ENCODE results near the gene EPHA7.

Gene EPHA7

DNA sequence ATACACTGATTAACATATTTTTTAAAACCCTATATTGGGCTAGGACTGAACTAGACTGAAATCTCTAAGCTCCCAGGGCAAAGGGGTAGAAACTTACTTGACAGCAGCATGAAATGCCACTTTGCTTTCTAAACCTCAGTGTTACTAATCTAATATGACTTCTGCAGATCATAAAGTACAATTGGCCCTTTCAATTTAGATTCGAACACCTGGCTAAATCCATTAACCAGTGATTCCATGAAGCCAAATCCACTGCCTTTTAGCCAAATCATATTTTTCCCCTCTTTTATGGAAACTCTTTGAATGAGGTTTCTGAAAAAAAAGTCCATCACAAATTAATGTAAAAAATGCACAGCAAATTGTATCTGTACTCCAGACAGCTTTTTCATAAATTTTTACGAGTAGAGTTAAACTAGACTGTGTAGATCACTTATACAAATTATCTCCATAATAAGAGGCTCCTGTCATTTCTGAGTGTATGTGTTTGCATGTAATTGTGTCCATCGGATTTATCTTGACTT is 25.7 kb downstream of the EPHA7 start:
- H3K4me3 ChIP-seq (ENCODE audit: low read depth, low read length): no peak overlapping the region
- TF ChIP-seq, protein P1, sequence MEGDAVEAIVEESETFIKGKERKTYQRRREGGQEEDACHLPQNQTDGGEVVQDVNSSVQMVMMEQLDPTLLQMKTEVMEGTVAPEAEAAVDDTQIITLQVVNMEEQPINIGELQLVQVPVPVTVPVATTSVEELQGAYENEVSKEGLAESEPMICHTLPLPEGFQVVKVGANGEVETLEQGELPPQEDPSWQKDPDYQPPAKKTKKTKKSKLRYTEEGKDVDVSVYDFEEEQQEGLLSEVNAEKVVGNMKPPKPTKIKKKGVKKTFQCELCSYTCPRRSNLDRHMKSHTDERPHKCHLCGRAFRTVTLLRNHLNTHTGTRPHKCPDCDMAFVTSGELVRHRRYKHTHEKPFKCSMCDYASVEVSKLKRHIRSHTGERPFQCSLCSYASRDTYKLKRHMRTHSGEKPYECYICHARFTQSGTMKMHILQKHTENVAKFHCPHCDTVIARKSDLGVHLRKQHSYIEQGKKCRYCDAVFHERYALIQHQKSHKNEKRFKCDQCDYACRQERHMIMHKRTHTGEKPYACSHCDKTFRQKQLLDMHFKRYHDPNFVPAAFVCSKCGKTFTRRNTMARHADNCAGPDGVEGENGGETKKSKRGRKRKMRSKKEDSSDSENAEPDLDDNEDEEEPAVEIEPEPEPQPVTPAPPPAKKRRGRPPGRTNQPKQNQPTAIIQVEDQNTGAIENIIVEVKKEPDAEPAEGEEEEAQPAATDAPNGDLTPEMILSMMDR (IDR thresholded peaks at IDR 0.05; ENCODE audit: low read depth, low read length): no peak

DNA sequence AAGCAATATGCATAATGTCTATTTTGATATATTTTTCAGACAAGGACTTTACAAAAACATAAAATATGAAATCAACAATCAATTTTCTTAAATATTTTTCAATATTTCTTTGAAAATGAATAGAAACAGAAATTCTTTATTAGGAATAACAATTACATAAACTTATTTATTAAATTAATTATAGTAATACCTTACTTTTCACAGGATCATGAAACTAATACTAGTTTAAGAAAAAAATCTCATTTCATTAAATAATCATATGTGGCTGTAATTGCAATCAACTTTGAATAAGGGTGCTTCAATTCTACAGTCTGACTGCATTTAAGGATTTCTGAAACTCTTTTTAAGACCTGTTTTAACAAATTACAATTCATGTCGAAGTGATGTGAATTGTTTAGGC is 26.6 kb downstream of the EPHA7 start:
- TF ChIP-seq, protein P1 (IDR thresholded peaks at IDR 0.05; ENCODE audit: low read depth, low read length): no peak
- H3K4me3 ChIP-seq (ENCODE audit: low read depth, low read length): no peak overlapping the region

DNA sequence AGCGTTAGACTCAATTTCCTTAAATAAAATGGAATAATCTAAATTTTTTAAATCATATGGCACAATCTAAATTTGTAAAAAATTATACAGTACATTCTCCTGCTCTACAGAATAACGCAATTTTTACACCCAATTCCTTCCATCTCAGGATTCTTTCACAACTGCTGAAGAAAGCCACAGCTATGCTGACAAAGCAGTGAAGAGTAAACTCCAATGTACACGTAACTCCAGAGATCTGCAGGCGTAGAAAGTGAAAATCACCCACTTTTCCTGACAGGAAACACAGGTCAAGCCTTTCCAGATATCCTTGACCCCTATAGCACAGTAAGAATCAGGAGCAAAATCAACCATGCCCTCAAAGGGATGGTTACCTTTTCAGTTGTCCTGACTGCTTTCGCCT is 27.4 kb downstream of the EPHA7 start:
- TF ChIP-seq, protein P1 (IDR thresholded peaks at IDR 0.05; ENCODE audit: low read depth, low read length): no peak
- H3K4me3 ChIP-seq (ENCODE audit: low read depth, low read length): no peak overlapping the region

DNA sequence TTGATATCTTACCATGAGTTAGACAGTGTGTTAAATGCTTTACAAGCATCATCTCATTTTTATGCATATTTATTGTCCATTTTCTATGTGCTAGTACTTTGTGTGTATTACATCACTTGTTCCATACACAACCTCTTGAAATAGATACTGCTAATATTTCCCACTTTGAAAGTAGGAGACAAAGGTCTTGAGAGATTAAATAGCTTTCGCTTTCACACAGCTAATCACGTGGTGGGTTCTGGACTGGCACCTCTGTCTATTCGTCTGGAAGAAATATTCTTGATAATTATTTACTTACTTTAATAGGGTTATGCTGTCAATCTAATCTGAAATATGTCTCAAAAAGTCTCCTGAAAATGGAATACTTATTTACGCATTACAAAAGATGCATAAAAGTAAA is 30.2 kb downstream of the EPHA7 start:
- TF ChIP-seq, protein P1 (IDR thresholded peaks at IDR 0.05; ENCODE audit: low read depth, low read length): no peak

DNA sequence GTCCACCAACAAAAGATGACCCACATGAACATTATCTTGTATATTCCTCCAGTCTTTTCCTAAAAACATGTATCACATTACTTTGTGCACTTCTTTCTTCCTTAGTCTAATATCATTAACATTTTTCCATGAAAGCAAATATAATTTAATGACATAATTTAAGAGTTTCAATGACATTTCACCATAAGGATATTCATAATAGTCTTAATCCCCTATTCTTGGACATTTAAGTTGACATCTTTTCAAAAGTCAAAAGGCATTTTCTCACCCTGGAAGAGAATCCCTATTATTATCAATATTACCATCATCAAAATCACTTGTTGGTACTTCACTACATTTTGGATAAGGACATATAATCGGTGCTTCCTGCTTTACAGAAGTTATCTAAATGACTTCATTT is 31.3 kb downstream of the EPHA7 start:
- TF ChIP-seq, protein P1 (IDR thresholded peaks at IDR 0.05; ENCODE audit: low read depth, low read length): no peak
- H3K4me3 ChIP-seq (ENCODE audit: low read depth, low read length): no peak overlapping the region

More for the DNA sequence above, 30.2 kb downstream of the EPHA7 start:
- H3K4me3 ChIP-seq (ENCODE audit: low read depth, low read length): no peak overlapping the region

DNA sequence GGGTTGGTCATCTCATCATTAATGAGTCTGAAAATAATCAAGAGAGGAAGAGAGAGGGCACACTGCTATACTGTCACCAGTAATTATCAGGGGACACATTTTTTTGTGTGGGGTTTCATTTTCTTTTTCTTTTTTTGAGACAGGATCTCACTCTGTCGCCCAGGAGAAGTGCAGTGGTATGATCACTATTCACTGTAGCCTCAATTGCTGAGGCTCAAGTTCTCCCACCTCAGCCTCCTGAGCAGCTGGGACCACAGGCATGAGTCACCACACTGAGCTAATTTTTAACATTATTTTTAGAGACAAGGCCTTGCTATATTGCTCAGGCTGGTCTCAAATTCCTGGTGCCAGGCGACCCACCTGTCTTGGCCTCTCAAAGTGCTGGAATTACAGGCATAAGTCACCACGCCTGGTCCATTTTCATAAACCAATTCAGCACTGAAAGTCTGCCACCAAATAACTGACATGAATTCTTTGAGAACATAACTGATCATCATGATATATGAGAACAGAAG is 43.3 kb downstream of the EPHA7 start:
- no peak overlapping the region for H3K4me3 ChIP-seq (ENCODE audit: low read depth, low read length)

DNA sequence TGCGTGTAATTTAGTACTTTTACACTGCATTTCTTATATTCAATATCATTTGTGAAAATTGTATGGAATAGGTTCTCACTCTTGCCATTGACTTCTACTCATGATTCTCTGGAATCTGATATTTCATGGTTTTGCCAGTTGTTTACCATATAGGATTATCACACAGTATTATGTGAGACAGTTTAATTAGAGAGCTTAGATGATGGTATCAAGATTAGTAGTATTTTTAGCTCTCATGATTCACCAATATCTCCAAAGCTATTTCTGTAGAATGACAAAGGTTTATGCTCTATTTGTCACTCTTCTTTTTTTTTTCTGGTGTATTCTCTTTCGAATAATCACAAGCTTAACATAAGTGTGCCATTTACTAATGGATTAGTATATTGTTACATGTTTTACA is 45.9 kb downstream of the EPHA7 start:
- no peak overlapping the region for H3K4me3 ChIP-seq (ENCODE audit: low read depth, low read length)
- TF ChIP-seq, protein P1 (IDR thresholded peaks at IDR 0.05; ENCODE audit: low read depth, low read length): no peak

More for the DNA sequence above, 43.3 kb downstream of the EPHA7 start:
- TF ChIP-seq, protein P1 (IDR thresholded peaks at IDR 0.05; ENCODE audit: low read depth, low read length): no peak
